PFSK-1 (cell line): ENCODE data around the gene EP400.

Experiments
- FOXP2 ChIP-seq: optimal IDR thresholded peaks from 2 replicates; pipeline ENCODE3; 2011; ENCODE audit warnings: borderline replicate concordance, control low read depth, inconsistent platforms; ENCODE audit not compliant: insufficient read depth; ENCODE audit errors: extremely low read length, extremely low read depth
- POLR2AphosphoS5 ChIP-seq: IDR thresholded peaks from 2 replicates; pipeline ENCODE4 v1.6.1; 2012; ENCODE audit warnings: low read depth, mild to moderate bottlenecking, control low read depth, low read length, moderate library complexity
- REST ChIP-seq, 2 experiments: IDR thresholded peaks; 2 replicates each; pipeline versions ENCODE4 v1.6.1 to v1.8.0; 2011 to 2012; ENCODE audit warnings: low read depth in 2 of 2, low read length in 2 of 2, control low read depth in 1 of 2, inconsistent platforms in 1 of 2, mild to moderate bottlenecking in 1 of 2, moderate library complexity in 1 of 2; ENCODE audit not compliant: insufficient read depth in 1 of 2
- SIN3A ChIP-seq: IDR thresholded peaks from 2 replicates; pipeline ENCODE4 v1.6.1; 2012; ENCODE audit warnings: mild to moderate bottlenecking, low read length, moderate library complexity, borderline replicate concordance; ENCODE audit not compliant: insufficient read depth
- TAF1 ChIP-seq: IDR thresholded peaks from 2 replicates; pipeline ENCODE4 v1.6.1; 2012; ENCODE audit warnings: low read length, control low read depth, borderline replicate concordance; ENCODE audit not compliant: insufficient read depth

EP400 gene

DNA sequence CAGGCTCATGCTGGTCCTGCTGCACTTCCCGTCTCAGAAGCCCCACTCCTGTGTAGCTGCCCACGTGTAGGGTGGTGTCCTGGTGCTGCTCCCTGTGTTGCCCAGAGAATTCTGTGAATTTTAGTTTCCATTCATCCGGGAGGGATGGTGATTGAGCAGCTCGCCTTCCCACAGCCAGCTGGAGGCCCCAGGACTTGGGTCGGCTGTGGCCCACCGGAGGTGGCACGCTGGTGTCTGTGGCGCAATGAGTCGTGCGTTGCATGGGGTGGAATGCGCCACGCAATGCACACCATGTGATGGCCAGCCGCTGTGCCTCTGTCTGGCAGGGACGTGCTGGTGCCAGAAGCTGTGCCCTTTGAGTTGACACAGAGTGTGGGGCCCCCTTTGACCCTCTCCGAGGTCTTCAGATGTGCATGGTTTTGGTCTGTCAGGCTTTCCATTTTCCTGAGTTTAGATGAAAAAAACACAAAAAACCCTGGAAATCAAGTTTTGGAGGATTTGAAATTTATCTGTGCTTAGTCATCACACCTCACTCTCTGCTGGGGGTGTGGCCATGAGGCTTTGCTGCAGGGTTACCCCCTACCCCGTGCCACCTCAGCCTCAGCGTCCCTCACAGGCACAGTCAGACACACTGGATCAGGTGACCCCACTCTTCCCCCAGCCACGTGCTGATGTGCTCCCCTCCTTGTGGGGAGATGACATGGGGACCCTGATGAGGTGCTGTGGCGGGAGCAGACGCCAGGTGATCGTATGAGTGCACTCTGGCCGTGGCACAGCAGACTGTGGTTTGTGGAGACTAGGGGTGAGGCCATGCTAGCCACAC, 64.6 kb downstream of the EP400 start:
- TF ChIP-seq POLR2AphosphoS5, result no peak

- no peak for TF ChIP-seq SIN3A
- no peak for TF ChIP-seq FOXP2
- no peak for TF ChIP-seq POLR2AphosphoS5
- TF ChIP-seq REST (IDR thresholded peaks at IDR 0.05; ENCODE audit: insufficient read depth in 1 of 2, low read depth in 2 of 2, low read length in 2 of 2), result no peak
- TF ChIP-seq TAF1, result no peak
These were observed 65.2 kb downstream of the EP400 start for GRCh38 chr12:132014915-132015280.

GRCh38 chr12:132015686-132016430, 66.1 kb downstream of the EP400 start:
- TF ChIP-seq REST (IDR thresholded peaks at IDR 0.05; ENCODE audit: insufficient read depth in 1 of 2, low read depth in 2 of 2, low read length in 2 of 2) (no peak), TAF1 (no peak), FOXP2 (no peak), POLR2AphosphoS5 (no peak), SIN3A (no peak)

DNA sequence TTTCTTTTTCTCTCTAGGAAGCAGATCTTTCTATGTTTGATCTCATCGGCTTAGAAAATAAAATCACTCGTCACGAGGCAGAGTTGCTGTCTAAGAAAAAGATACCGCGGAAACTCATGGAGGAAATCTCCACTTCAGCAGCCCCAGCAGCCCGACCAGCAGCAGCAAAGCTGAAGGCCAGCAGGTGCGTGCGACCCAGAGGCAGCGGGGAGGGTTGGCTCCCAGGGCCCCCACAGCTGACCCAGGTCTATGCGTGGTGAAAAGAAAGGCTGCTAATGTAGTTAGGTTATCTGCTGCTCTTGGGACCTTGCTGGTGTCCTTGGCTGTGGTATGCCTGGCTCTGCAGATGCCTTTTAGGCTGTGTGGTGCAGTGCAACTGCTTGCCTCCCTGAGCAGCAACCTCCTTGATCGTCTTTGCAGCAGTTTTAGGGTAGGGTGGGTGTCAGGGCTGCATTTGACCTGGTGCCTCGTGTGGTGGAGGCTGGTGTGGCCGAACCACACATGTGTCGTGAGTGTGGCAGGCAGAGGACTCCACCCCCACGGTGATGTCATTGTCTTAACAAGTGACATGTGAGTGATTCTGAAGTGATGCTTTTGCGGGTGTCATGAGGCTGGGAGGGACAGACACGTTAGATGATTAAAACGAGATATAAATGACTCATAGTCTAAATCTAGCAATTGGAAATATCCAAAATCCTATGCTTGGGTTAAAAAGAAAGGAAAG, 68.6 kb downstream of the EP400 start:
- TF ChIP-seq REST (IDR thresholded peaks at IDR 0.05; ENCODE audit: insufficient read depth in 1 of 2, low read depth in 2 of 2, low read length in 2 of 2), result no peak
- no peak for TF ChIP-seq FOXP2
- no peak for TF ChIP-seq TAF1

DNA sequence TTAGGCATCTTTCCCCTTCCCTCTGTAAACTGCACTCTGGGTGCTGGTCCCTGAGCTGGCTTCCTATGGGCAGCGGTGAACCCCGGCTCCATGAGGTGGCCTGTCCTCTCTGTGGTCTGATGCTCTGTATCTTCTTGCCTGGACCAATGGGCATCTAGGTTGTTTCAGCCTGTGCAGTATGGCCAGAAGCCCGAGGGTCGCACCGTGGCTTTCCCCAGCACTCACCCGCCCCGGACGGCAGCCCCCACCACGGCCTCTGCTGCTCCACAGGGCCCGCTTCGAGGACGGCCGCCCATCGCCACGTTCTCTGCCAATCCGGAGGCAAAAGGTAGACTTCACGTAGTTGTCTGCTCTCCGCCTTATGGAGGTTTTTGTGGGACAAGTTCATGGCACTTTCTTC, 70.1 kb downstream of the EP400 start:
- TF ChIP-seq FOXP2, result no peak
- TF ChIP-seq REST (IDR thresholded peaks at IDR 0.05; ENCODE audit: insufficient read depth in 1 of 2, low read depth in 2 of 2, low read length in 2 of 2), result no peak
- TF ChIP-seq POLR2AphosphoS5, result no peak
- TF ChIP-seq TAF1, result no peak
- TF ChIP-seq SIN3A, result no peak
